Adrenal gland (tissue), 5 donors: Measurements from ENCODE around the gene F7.

Experiments used
- CTCF ChIP-seq, 6 experiments: fragments of 450-650 bp in 4 of 6; fragments of 200-600 bp in 2 of 6; sonication (generic) in 1 of 6; IDR thresholded peaks; 1 replicate in 5 of 6; 2 replicates in 1 of 6; pipeline versions ENCODE4 v1.5.1 to v1.8.0; 2016 to 2021; ENCODE audit warnings: antibody characterized with exemption in 6 of 6, mild to moderate bottlenecking in 2 of 6, moderate library complexity in 1 of 6
- POLR2A ChIP-seq, 2 donors: fragments of 450-650 bp; IDR thresholded peaks; one replicate each; pipeline ENCODE4 v1.6.1; 2017; ENCODE audit warnings: antibody characterized with exemption in 2 of 2, mild to moderate bottlenecking in 2 of 2, moderate library complexity in 1 of 2
- donor health status: DM: no; HTN: no; CAD: no.

GRCh38 chr13:113135281-113135760 is 29.7 kb downstream of the F7 start:
- TF ChIP-seq CTCF (IDR thresholded peaks at IDR 0.05) (no peak), POLR2A (IDR thresholded peaks at IDR 0.05) (no peak)
